M059J (cell line): Measurements from ENCODE around the gene SORCS2. TPM values are rescaled to one million over a fixed set of nuclear protein-coding genes. Genes with fewer than 3 reads are reported as not detected.

ENCODE experiments used
- DNase-seq: peaks from one replicate; pipeline ENCODE4 v3.0.0-alpha.2; 2012; ENCODE audit warnings: low read depth
- total RNA-seq: library from RNA; depleted of rRNA; stranded (reverse); fragments of >200 nt; shearing (Covaris generic); gene quantifications from 2 replicates; pipeline ENCODE4 v1.2.3, GENCODE V29; 2014

Gene SORCS2
- total RNA-seq, 1 experiment from 2014 or later: 0.02 TPM

- DNase-seq: no peak
Observed at GRCh38 chr4:7526491-7526890, 334.2 kb downstream of the SORCS2 start.

- DNase-seq: no peak
Observed at GRCh38 chr4:7526929-7527535, 334.7 kb downstream of the SORCS2 start.

- DNase-seq: no peak
Observed at GRCh38 chr4:7529368-7530080, 337.2 kb downstream of the SORCS2 start.

- DNase-seq: no peak
Observed at GRCh38 chr4:7530082-7530481, 337.7 kb downstream of the SORCS2 start.

- DNase-seq: no peak
Observed at GRCh38 chr4:7530932-7531639, 338.7 kb downstream of the SORCS2 start.

- DNase-seq: no peak
Observed at GRCh38 chr4:7531640-7531994, 339.3 kb downstream of the SORCS2 start.

- DNase-seq: no peak
Observed at GRCh38 chr4:7532043-7532442, 339.7 kb downstream of the SORCS2 start.

GRCh38 chr4:7533267-7533666, 340.9 kb downstream of the SORCS2 start:
- no peak for DNase-seq

GRCh38 chr4:7535094-7535493, 342.8 kb downstream of the SORCS2 start:
- DNase-seq: no peak

GRCh38 chr4:7535619-7536018, 343.3 kb downstream of the SORCS2 start:
- no peak for DNase-seq

- no peak for DNase-seq
Observed at GRCh38 chr4:7536876-7537275, 344.5 kb downstream of the SORCS2 start.

- DNase-seq: no peak
Observed at GRCh38 chr4:7537853-7538400, 345.6 kb downstream of the SORCS2 start.

- no peak for DNase-seq
Observed at GRCh38 chr4:7538518-7538917, 346.2 kb downstream of the SORCS2 start.

- DNase-seq: no peak
Observed at GRCh38 chr4:7539186-7539585, 346.8 kb downstream of the SORCS2 start.

GRCh38 chr4:7539659-7540058, 347.3 kb downstream of the SORCS2 start:
- peak; percentile 64 for DNase-seq

GRCh38 chr4:7540206-7540605, 347.9 kb downstream of the SORCS2 start:
- DNase-seq: peak; percentile 51

- DNase-seq: peak; percentile 17
Observed at GRCh38 chr4:7540654-7541413, 348.5 kb downstream of the SORCS2 start.

GRCh38 chr4:7541414-7541810, 349.1 kb downstream of the SORCS2 start:
- DNase-seq: no peak

GRCh38 chr4:7542781-7543180, 350.4 kb downstream of the SORCS2 start:
- DNase-seq: no peak

GRCh38 chr4:7546152-7546808, 353.9 kb downstream of the SORCS2 start:
- DNase-seq: no peak

GRCh38 chr4:7546809-7547367, 354.6 kb downstream of the SORCS2 start:
- DNase-seq: peak; percentile 41
